ENCODE results near the gene SYTL4. TPM values are rescaled to one million over a fixed set of nuclear protein-coding genes. Genes with fewer than 3 reads are reported as not detected.

Gene SYTL4
- total and polyA plus RNA-seq, 4 donors: 3.6 to 14.4 (median 9.0) TPM

DNA sequence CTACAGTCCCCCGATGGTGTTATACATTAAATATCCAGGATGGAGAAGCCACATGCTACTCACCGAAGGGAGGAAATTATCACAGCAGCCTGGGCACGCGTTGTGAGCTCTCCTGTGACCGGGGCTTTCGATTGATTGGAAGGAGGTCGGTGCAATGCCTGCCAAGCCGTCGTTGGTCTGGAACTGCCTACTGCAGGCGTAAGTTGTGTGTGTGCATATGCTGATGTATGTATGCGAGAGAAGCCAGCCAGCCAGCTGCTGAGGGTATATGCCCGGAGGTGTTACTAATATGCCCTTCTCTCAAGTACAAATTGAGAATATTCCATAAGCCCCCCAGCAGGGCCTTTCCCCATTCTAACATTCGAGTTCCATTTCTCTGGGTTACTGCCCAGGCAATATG lies 69.8 kb downstream of the SYTL4 start:
- Histone ChIP-seq H3K36me3 (ENCODE audit: control insufficient read depth in 1 of 2, insufficient read depth in 2 of 2, low read length in 1 of 2) (peaks cover 0 to 4% of the 10 kb centered on the region in 2 donors), H3K27me3 (ENCODE audit: control insufficient read depth in 1 of 2, insufficient read depth in 2 of 2, low read length in 1 of 2) (no peaks in the 10 kb centered on the region), H3K9me3 (ENCODE audit: control insufficient read depth, low read length) (no peaks in the 10 kb centered on the region), H3K27ac (ENCODE audit: low read depth in 1 of 2, low read length in 2 of 2) (no peak overlapping the region), H3K4me1 (ENCODE audit: control insufficient read depth in 1 of 2, insufficient read depth in 2 of 2, low read length in 2 of 2) (no peaks in the 10 kb centered on the region), H3K4me3 (ENCODE audit: low read length in 2 of 2) (no peak overlapping the region)
- DNase-seq: no peak
- 88 to 94% methylated on average over 13 of the region's 13 CpGs for whole genome bisulfite sequencing, 2 donors
- no peak for ATAC-seq (ENCODE audit: low FRiP score)
- intact Hi-C loops (cut with DNase I): no loop called here

DNA sequence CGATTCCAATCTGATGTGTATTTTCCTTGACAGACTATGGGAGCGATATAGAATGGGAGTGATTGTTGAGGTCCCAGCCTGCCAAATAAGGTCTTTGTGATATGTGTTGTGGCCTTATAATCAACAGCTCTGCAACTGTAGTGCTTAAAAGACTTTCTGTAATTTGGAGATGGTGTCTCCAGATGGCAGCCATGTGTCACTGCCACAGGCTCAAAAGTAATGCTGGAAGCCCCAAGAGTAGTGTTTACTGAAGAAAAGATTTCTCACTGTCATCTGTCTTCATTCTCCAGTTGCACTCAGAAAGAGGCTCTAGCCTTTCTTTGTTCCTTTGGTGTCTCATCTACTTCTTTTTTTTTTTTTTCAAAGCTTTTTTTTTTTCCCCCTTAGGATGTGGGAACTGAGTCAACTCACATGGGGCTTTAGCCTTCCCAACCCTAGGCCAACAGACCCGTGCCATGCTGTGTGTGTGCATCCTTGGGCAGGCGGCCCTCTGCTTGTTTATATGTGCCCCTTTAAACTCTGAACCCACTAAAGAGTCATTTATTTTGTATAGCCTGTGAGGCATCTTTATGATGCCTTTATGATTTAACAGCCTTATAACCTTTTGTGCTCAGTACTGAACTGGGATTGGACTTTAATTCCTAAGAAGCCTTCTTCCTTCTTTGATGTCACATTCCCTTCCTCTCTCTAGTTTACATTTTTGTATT lies 72.3 kb downstream of the SYTL4 start:
- DNase-seq (no peak), ATAC-seq (ENCODE audit: low FRiP score) (no peak)
- Histone ChIP-seq H3K27me3 (ENCODE audit: control insufficient read depth in 1 of 2, insufficient read depth in 2 of 2, low read length in 1 of 2) (no peaks in the 10 kb centered on the region), H3K27ac (ENCODE audit: low read depth in 1 of 2, low read length in 2 of 2) (no peak overlapping the region), H3K4me3 (ENCODE audit: low read length in 2 of 2) (no peak overlapping the region), H3K36me3 (ENCODE audit: control insufficient read depth in 1 of 2, insufficient read depth in 2 of 2, low read length in 1 of 2) (peaks cover 0 to 1% of the 10 kb centered on the region in 2 donors), H3K4me1 (ENCODE audit: control insufficient read depth in 1 of 2, insufficient read depth in 2 of 2, low read length in 2 of 2) (no peaks in the 10 kb centered on the region), H3K9me3 (ENCODE audit: control insufficient read depth, low read length) (no peaks in the 10 kb centered on the region)
- intact Hi-C loops (cut with DNase I): no loop called here
- WGBS, 2 donors: 74 to 86% methylated on average over 4 of the region's 4 CpGs

DNA sequence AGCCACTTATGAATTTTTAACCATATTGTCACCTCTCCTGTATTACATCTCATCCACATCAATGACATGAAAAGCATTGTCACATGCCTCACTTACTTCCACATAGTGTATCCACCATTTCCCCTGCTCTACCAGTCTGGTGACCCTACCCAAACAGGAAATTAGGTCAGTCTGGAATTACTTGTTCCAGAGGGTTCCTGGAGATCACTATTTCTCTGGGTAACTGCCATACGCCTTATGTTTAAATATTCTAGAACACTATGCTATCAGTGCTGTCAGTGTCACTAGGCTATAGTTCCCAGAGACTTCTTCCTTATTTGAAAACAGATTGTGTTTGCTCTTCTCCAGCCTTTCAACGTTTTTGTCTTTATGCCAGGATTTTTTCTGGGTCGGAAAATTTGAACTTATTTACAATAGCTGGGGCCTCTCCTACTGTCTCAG lies 73.0 kb downstream of the SYTL4 start:
- intact Hi-C loops (cut with DNase I): no loop called here
- H3K4me3 ChIP-seq (ENCODE audit: low read length in 2 of 2): no peak overlapping the region
- ATAC-seq (ENCODE audit: low FRiP score) (no peak), DNase-seq (no peak)
- no peaks in the 10 kb centered on the region for H3K9me3 ChIP-seq (ENCODE audit: control insufficient read depth, low read length)
- peaks cover 0 to 1% of the 10 kb centered on the region in 2 donors for H3K36me3 ChIP-seq (ENCODE audit: control insufficient read depth in 1 of 2, insufficient read depth in 2 of 2, low read length in 1 of 2)
- H3K27ac ChIP-seq (ENCODE audit: low read depth in 1 of 2, low read length in 2 of 2): no peak overlapping the region
- H3K27me3 ChIP-seq (ENCODE audit: control insufficient read depth in 1 of 2, insufficient read depth in 2 of 2, low read length in 1 of 2): no peaks in the 10 kb centered on the region
- H3K4me1 ChIP-seq (ENCODE audit: control insufficient read depth in 1 of 2, insufficient read depth in 2 of 2, low read length in 2 of 2): no peaks in the 10 kb centered on the region
- WGBS, 2 donors: 32 to 41% methylated on average over 3 of the region's 3 CpGs

DNA sequence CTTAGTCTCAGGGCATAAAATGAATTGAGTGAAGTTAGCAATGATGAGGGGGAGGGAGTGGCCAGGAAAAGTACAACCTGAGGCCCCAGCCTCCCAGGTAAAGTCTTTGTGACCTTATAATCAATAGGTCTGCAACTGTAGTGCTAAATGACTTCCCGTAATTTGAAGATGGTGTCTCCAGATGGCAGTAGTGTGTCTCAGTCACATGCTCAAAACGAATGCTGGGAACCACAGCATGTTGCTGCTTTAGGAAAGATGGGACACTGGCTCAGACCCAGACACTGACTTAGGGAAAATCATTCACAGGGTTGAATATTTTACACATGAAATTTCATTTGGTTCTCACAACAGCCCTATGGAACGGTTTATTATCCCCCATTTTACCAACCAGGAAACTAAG lies 77.7 kb downstream of the SYTL4 start:
- H3K4me3 ChIP-seq (ENCODE audit: low read length in 2 of 2): no peak overlapping the region

DNA sequence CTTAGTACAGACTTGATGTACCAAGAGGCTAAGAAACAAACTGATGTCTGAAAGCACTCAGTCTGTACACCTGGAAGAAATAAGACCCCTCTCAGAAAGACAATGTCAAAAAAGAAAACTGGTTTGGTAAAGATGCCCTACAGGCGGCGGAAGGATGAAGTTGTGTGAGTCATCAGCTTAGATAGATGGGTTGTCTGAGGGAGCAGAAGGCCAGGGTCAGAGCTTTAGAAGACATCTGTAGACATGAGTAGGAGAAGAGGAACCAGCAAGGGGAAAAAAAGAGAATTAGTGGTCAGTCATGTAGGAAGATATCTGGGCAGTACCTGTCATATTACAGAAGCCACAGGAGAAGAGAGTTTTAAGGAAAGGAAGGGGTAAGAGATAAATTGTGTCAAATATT lies 79.7 kb downstream of the SYTL4 start:
- ATAC-seq (ENCODE audit: low FRiP score) (no peak), DNase-seq (no peak)
- intact Hi-C loops (cut with DNase I): no loop called here
- WGBS, 2 donors: 61 to 98% methylated on average over 2 of the region's 2 CpGs
- Histone ChIP-seq H3K4me1 (ENCODE audit: control insufficient read depth in 1 of 2, insufficient read depth in 2 of 2, low read length in 2 of 2) (no peaks in the 10 kb centered on the region), H3K27me3 (ENCODE audit: control insufficient read depth in 1 of 2, insufficient read depth in 2 of 2, low read length in 1 of 2) (no peaks in the 10 kb centered on the region), H3K9me3 (ENCODE audit: control insufficient read depth, low read length) (no peaks in the 10 kb centered on the region), H3K36me3 (ENCODE audit: control insufficient read depth in 1 of 2, insufficient read depth in 2 of 2, low read length in 1 of 2) (no peaks in the 10 kb centered on the region), H3K27ac (ENCODE audit: low read depth in 1 of 2, low read length in 2 of 2) (no peak overlapping the region), H3K4me3 (ENCODE audit: low read length in 2 of 2) (no peak overlapping the region)

More for the DNA sequence above, 77.7 kb downstream of the SYTL4 start:
- 33 to 36% methylated on average over 3 of the region's 3 CpGs for WGBS, 2 donors
- Histone ChIP-seq H3K4me1 (ENCODE audit: control insufficient read depth in 1 of 2, insufficient read depth in 2 of 2, low read length in 2 of 2) (no peaks in the 10 kb centered on the region), H3K27me3 (ENCODE audit: control insufficient read depth in 1 of 2, insufficient read depth in 2 of 2, low read length in 1 of 2) (no peaks in the 10 kb centered on the region), H3K36me3 (ENCODE audit: control insufficient read depth in 1 of 2, insufficient read depth in 2 of 2, low read length in 1 of 2) (no peaks in the 10 kb centered on the region), H3K27ac (ENCODE audit: low read depth in 1 of 2, low read length in 2 of 2) (no peak overlapping the region), H3K9me3 (ENCODE audit: control insufficient read depth, low read length) (no peaks in the 10 kb centered on the region)
- intact Hi-C loops (cut with DNase I): no loop called here
- no peak for ATAC-seq (ENCODE audit: low FRiP score)
- DNase-seq: no peak

DNA sequence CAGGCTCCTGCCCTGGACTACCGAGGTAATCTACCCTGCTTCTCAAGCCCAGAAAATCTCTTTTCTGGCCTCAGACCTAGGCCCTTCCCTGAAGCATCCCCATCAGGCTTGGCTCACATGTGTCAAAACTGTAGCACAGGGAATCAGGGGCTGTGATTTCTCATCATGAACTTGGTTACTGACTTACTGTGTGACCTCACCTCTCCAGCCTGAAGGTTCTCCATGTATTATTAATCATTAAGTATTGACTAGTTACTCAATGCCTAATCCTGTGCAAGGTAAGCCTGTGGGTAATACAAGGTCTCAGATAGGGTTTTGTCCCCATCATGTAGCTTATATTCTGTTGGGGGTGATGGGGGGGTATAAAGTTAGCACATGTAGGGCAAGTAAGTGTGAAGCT lies 81.1 kb downstream of the SYTL4 start:
- ATAC-seq (ENCODE audit: low FRiP score): no peak
- DNase-seq: no peak
- 91 to 97% methylated on average over 1 of the region's 1 CpG for WGBS, 2 donors

DNA sequence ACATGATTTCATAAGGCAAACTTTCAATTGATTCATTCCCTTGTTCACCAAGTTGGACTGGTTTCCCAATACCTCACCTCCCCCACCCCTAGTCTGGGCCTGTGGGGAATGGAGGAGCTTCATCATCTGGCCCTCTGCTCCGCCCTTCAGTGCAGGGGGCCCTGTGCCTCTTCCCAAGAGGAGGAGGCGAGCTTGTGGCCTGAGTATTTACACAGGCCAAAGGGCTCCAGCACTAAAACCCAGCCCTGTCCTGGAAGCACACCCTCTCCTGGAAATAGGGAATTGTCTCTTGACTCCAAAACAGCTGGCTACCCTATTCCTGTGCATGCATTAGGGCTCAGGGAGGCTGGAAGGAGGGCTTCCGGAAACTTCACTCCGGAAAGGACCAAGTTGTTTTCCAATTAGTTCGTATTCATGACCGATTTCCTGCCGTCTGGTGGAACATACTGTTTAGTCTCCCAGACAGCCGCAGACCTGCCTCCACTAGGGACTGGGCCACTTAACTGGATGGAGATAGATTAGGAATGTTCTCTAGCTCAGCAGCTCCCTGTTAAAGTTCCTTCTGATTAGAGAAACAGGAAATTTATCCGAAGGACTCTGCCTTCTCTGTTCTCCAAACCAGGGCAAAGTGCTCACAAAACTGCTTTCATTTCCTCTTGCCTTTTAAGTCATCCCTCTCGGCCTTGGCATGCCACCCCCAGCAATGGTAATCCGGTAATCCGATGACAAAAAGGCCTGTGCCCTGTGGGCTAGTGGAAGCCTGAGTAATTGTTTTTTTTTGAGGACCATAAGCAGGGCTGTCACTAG lies 82.2 kb downstream of the SYTL4 start:
- no peaks in the 10 kb centered on the region for H3K4me1 ChIP-seq (ENCODE audit: control insufficient read depth in 1 of 2, insufficient read depth in 2 of 2, low read length in 2 of 2)
- peak; percentile 86 for ATAC-seq (ENCODE audit: low FRiP score)
- WGBS, 2 donors: 46 to 50% methylated on average over 12 of the region's 12 CpGs
- peak overlapping the region in 1 of 2 donors; percentile 46 for H3K27ac ChIP-seq (ENCODE audit: low read depth in 1 of 2, low read length in 2 of 2)
- peak; percentile 64 to 76 for DNase-seq
- H3K36me3 ChIP-seq (ENCODE audit: control insufficient read depth in 1 of 2, insufficient read depth in 2 of 2, low read length in 1 of 2): no peaks in the 10 kb centered on the region
- no peaks in the 10 kb centered on the region for H3K27me3 ChIP-seq (ENCODE audit: control insufficient read depth in 1 of 2, insufficient read depth in 2 of 2, low read length in 1 of 2)
- no peak overlapping the region for H3K4me3 ChIP-seq (ENCODE audit: low read length in 2 of 2)
- intact Hi-C loops (cut with DNase I): no loop called here
- no peaks in the 10 kb centered on the region for H3K9me3 ChIP-seq (ENCODE audit: control insufficient read depth, low read length)

More for the DNA sequence above, 81.1 kb downstream of the SYTL4 start:
- H3K36me3 ChIP-seq (ENCODE audit: control insufficient read depth in 1 of 2, insufficient read depth in 2 of 2, low read length in 1 of 2): no peaks in the 10 kb centered on the region
- no peaks in the 10 kb centered on the region for H3K27me3 ChIP-seq (ENCODE audit: control insufficient read depth in 1 of 2, insufficient read depth in 2 of 2, low read length in 1 of 2)
- H3K4me3 ChIP-seq (ENCODE audit: low read length in 2 of 2): no peak overlapping the region
- no peaks in the 10 kb centered on the region for H3K9me3 ChIP-seq (ENCODE audit: control insufficient read depth, low read length)
- H3K27ac ChIP-seq (ENCODE audit: low read depth in 1 of 2, low read length in 2 of 2): no peak overlapping the region
- intact Hi-C loops (cut with DNase I): no loop called here
- H3K4me1 ChIP-seq (ENCODE audit: control insufficient read depth in 1 of 2, insufficient read depth in 2 of 2, low read length in 2 of 2): no peaks in the 10 kb centered on the region

DNA sequence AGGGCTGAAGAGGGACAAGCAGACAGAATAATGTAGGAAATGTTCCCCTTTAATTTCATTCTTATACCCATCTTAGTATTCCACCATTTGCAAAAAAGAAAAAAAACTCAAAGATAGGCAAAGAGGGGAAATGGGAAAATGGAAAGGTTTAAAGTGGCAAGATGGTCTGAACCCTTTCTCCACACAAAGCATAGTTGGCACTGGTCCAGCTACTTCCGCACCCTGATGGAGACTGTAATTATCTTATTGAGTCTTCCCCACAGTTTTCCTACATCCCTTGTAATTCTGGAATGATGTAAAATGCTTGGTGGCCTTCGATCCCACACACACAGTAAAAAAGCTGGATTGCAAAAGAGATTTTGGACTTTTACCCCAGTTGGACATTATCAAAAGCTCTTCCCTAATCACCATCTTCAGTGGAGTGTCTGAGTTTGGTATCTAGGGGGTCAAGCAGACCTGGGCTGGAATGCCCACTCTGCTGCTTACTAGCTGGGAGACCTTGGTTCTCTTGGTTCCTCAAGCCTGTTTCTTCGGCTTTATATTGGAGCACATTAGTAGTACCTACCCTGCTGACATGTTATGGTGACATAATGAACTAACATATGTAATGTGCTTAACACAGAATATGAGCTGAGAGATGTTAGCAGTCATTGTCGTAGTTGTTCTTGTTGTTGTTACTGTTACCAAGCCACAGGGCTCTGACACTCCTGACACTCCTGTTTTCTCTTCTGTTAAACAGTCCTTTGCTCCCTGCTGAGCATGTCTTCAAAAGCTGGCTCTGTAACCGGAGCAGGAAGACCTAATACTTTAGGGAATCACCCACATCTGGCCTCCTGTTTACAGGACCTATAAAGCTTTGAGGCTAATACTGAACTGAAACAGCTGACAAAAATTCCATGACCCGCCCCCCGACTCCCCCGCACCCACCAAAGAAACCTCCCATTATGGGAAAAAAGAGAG lies 83.2 kb downstream of the SYTL4 start:
- H3K27ac ChIP-seq (ENCODE audit: low read depth in 1 of 2, low read length in 2 of 2): peak overlapping the region in 1 of 2 donors; percentile 50
- ATAC-seq (ENCODE audit: low FRiP score) (peak; percentile 9), DNase-seq (no peak)
- no peak overlapping the region for H3K4me3 ChIP-seq (ENCODE audit: low read length in 2 of 2)
- 66 to 71% methylated on average over 8 of the region's 8 CpGs for WGBS, 2 donors
- H3K4me1 ChIP-seq (ENCODE audit: control insufficient read depth in 1 of 2, insufficient read depth in 2 of 2, low read length in 2 of 2): no peaks in the 10 kb centered on the region
- no peaks in the 10 kb centered on the region for H3K27me3 ChIP-seq (ENCODE audit: control insufficient read depth in 1 of 2, insufficient read depth in 2 of 2, low read length in 1 of 2)
- H3K36me3 ChIP-seq (ENCODE audit: control insufficient read depth in 1 of 2, insufficient read depth in 2 of 2, low read length in 1 of 2): no peaks in the 10 kb centered on the region
- intact Hi-C loops (cut with DNase I): no loop called here
- H3K9me3 ChIP-seq (ENCODE audit: control insufficient read depth, low read length): no peaks in the 10 kb centered on the region
